Measurements from ENCODE around the gene BTNL9.

DNA sequence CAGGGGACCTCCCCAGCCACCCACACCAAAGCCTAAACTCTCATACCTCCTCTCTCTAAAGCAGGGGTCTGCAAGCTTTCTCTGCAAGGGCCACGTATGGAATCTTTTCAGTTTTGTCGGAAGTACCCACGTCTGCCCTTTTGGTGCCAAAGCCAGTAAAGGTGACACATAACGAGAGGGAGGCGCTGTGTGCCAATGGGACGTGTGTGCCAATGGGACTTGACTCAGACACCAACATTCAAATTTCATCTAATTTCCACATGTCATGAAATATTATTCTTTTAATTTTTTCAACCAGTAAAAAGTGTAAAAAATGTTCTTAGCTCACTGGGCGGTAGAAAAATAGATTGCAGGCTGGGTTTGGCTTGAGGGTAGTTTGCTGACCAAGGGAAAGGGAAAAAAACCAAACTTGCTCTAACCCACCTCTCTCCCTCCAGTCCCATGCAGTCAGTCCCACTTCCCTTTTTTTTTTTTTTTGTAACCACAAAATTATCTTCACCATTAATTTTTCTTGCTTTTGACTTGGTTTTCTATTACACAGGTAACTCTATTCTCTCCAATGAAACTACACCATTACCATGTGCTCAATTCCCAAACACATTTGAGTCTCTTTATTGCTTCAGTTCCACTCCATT lies 65.4 kb downstream of the BTNL9 start:
- TF ChIP-seq, protein P1, sequence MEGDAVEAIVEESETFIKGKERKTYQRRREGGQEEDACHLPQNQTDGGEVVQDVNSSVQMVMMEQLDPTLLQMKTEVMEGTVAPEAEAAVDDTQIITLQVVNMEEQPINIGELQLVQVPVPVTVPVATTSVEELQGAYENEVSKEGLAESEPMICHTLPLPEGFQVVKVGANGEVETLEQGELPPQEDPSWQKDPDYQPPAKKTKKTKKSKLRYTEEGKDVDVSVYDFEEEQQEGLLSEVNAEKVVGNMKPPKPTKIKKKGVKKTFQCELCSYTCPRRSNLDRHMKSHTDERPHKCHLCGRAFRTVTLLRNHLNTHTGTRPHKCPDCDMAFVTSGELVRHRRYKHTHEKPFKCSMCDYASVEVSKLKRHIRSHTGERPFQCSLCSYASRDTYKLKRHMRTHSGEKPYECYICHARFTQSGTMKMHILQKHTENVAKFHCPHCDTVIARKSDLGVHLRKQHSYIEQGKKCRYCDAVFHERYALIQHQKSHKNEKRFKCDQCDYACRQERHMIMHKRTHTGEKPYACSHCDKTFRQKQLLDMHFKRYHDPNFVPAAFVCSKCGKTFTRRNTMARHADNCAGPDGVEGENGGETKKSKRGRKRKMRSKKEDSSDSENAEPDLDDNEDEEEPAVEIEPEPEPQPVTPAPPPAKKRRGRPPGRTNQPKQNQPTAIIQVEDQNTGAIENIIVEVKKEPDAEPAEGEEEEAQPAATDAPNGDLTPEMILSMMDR (IDR thresholded peaks at IDR 0.05) = no peak
- no peak for TF ChIP-seq POLR2A (IDR thresholded peaks at IDR 0.05)
- TF ChIP-seq POLR2AphosphoS5 (IDR thresholded peaks at IDR 0.05) = no peak

Data from transverse colon (tissue), 4 donors.